ENCODE results near the gene MRPS35.

MRPS35 gene

GRCh38 chr12:27689558-27690180, 21.0 kb upstream of the MRPS35 start:
- TF ChIP-seq CTCF (IDR thresholded peaks at IDR 0.05; ENCODE audit: insufficient read depth, low read depth, low read length, missing control alignments): no peak
- no peak overlapping the region for H3K4me3 ChIP-seq (ENCODE audit: low read depth, low read length)
- no peak for DNase-seq (ENCODE audit: low read depth)

- TF ChIP-seq CTCF (IDR thresholded peaks at IDR 0.05; ENCODE audit: insufficient read depth, low read depth, low read length, missing control alignments): no peak
- H3K4me3 ChIP-seq (ENCODE audit: low read depth, low read length): no peak overlapping the region
Observed at GRCh38 chr12:27693403-27693802, 17.2 kb upstream of the MRPS35 start.

GRCh38 chr12:27695556-27696292, 14.9 kb upstream of the MRPS35 start:
- no peak for DNase-seq (ENCODE audit: low read depth)
- no peak overlapping the region for H3K4me3 ChIP-seq (ENCODE audit: low read depth, low read length)
- TF ChIP-seq CTCF (IDR thresholded peaks at IDR 0.05; ENCODE audit: insufficient read depth, low read depth, low read length, missing control alignments): no peak

More at GRCh38 chr12:27693403-27693802, 17.2 kb upstream of the MRPS35 start:
- DNase-seq (ENCODE audit: low read depth): no peak

- no peak within 1 kb of the TSS for H3K4me3 ChIP-seq (ENCODE audit: low read depth, low read length)
- TF ChIP-seq CTCF (IDR thresholded peaks at IDR 0.05; ENCODE audit: insufficient read depth, low read depth, low read length, missing control alignments): no peak
- no peak for DNase-seq (ENCODE audit: low read depth)
Observed at GRCh38 chr12:27696293-27696652, 14.4 kb upstream of the MRPS35 start, which contains the start of gene REP15. Gene REP15 (plus strand): TSS chr12:27696447. CDS start chr12:27696563, 116 bp downstream.

- H3K4me3 ChIP-seq (ENCODE audit: low read depth, low read length): no peak overlapping the region
- DNase-seq (ENCODE audit: low read depth): no peak
- no peak for TF ChIP-seq CTCF (IDR thresholded peaks at IDR 0.05; ENCODE audit: insufficient read depth, low read depth, low read length, missing control alignments)
Observed at GRCh38 chr12:27696864-27697564, 13.6 kb upstream of the MRPS35 start.

GRCh38 chr12:27703720-27704452, 6.7 kb upstream of the MRPS35 start:
- TF ChIP-seq CTCF (IDR thresholded peaks at IDR 0.05; ENCODE audit: insufficient read depth, low read depth, low read length, missing control alignments): peak; percentile 83
- no peak overlapping the region for H3K4me3 ChIP-seq (ENCODE audit: low read depth, low read length)
- peak; percentile 79 for DNase-seq (ENCODE audit: low read depth)
